IPS DF 4.7 (cell line): ENCODE measurements around the gene GCK.

ENCODE experiments used
- DNase-seq: peaks from one replicate; pipeline ENCODE4 v3.0.0-alpha.2; 2013; ENCODE audit warnings: low spot score; ENCODE audit errors: extremely low read depth

Gene GCK

DNA sequence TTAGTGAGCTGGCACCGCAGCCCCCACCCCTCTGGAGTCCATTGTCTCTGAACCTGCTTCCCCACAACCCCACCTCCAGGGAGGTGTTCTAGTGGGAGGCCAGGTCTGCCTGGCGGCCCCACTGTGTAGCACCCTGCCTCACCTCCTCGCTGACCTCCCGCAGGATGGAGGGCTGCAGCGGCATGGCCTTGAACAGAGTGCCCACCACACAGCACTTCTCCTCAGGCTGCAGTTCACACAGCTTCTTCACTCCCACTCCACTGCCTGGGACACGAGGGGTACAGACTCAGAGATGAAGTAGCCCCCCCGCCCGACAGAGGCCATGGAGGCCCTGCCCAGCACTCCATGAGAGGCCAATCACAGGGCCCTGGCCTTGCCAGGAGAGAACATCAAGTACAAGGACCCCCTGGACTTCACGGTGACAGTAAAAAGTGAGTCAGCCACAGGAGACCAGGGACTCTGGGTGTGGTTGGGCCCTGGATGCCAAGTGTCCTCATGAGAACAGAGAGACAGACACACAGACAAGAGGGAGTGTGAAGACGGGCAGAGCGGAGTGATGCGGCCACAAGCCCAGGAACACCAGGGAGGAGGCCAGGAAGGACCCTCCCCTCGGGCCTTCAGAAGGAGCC lies 71.3 kb downstream of the GCK start:
- DNase-seq: no peak

DNA sequence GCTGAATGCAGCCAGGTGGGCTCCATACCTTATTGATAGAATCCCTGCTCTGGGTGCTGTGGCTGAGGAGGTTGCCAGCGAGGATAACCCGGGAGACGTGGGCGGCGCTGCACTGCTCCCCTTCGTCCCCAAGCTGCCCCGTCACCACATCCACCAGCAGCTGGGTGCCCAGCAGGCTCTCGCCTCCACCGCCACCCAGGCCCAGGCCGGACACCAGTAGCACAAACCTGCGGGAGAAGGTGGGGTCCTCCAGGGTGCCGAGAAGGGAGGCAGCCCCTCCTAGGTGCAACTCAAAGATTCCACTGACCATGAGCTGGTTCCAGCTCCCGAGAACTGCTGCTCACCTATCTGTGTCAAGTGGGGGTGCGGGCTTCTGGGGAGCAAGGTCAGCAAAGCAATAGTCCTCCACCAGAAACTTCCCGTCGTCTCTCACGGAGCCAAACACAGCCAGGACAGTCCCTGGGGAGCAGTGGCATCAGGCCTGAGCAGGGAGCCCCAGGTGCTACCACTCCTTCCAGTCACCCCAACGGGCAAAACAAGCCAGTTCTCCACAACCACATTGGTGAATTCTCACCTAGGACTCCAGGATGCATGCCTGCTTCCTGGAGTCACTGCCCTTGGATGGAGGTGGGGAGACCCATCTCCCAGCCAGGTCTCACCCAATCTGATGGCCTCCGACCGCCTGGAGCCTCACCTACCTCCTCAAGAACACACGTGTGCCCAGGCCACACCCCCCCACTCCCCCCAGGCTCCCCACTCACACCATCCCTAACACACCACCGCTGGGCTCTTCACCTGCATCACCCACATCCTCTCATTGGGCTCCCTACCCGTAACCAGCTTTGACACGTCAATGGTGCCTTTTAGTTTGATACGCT lies 72.2 kb downstream of the GCK start:
- DNase-seq: no peak

DNA sequence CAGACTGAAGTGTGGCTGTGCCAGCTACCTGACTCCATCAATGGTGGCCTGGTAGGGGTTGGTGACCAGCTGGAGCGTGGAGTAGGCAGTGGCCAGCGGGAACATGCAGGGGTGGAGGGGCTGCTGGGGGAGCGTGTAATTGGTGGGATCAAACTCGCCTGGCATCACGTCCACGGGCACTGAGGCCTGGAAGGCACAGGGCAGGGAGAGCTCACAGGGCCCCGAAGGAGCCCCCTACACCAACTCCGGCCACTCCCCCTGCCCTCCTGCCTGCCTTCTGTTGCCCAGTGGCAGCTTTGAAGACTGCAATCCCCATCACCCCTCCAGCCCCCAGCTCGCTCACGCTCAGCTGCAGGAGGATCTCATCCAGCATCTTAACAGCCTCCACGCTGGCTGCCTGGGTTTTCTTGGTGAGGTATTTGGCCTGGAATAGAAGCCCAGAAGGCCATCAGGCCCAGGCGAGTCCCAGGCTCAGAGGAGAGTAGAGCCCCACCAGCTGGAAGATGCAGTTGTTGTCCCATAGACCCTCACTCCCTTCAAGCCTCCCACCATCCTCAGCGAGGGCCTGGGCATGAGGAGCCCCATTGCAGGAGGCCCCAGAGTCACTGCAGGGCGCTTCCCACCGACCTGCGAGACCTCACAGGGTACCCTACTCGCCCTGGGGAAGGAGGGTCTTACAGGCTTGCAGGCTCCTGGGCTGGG lies 73.0 kb downstream of the GCK start:
- DNase-seq: no peak

DNA sequence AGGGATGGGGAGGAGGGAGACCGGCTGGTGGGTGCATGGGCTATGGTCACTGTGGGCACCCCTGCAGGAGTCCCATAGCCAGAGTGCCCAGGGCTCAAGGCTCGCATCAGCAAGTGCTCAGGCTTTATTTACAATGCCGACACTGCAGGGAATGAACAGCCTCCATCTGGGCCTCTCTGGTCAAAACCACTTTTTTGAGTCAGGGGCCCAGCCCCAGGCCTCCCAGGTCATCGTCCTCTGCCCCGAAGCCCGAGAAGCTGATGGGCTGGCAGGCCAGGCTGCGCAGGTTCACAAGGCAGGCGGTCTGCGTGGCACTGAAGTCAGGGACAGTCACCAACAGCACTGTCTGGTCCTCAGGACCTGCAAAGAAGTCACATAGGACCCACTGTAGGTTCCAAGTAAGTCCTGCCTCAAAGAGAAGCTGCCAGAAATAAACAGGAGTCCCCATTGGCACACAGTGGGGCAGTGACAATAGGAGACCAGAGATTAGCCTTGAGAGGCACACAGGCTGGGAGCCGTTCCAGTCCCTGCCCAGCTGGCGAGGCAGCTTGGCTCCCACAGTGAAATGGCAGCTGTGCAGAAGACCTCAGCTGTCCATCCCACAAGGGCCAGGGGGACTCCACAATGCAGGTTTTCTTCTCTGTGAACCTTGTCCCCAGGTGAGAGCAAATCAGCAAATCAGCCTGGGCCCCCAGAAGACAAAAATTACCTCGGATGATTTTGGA lies 74.5 kb downstream of the GCK start:
- no peak for DNase-seq

DNA sequence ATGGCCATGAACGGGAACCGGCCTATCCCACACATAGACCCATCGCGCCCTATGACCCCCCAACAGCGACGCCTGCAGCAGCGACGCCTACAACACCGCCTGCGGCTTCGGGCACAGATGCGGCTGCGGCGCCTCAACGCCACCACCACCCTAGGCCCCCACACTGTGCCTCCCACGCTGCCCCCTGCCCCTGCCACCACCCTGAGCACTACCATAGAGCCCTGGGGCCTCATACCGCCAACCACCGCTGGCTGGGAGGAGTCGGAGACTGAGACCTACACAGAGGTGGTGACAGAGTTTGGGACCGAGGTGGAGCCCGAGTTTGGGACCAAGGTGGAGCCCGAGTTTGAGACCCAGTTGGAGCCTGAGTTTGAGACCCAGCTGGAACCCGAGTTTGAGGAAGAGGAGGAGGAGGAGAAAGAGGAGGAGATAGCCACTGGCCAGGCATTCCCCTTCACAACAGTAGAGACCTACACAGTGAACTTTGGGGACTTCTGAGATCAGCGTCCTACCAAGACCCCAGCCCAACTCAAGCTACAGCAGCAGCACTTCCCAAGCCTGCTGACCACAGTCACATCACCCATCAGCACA lies 75.4 kb downstream of the GCK start:
- no peak for DNase-seq

DNA sequence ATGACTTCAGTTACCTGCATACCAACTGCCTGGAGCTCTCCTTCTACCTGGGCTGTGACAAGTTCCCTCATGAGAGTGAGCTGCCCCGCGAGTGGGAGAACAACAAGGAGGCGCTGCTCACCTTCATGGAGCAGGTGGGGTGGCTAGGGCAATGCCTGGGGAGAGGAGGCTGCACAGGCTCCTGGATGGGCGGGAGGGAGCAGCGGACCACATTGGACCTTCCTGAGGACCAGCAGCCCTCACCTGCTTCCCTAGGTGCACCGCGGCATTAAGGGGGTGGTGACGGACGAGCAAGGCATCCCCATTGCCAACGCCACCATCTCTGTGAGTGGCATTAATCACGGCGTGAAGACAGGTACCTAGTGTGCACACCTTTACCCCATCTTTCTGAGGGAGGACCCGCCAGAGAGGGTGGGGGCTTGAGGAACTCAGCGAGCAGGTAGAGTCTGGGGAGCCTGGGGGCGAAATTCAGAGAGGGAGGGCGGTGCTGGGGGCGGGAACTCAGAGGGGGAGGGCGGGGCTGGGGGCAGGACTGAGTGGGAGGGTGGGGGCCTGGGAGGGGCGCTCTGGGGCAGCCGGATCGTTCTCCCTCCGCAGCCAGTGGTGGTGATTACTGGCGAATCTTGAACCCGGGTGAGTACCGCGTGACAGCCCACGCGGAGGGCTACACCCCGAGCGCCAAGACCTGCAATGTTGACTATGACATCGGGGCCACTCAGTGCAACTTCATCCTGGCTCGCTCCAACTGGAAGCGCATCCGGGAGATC lies 76.1 kb downstream of the GCK start:
- DNase-seq: no peak

DNA sequence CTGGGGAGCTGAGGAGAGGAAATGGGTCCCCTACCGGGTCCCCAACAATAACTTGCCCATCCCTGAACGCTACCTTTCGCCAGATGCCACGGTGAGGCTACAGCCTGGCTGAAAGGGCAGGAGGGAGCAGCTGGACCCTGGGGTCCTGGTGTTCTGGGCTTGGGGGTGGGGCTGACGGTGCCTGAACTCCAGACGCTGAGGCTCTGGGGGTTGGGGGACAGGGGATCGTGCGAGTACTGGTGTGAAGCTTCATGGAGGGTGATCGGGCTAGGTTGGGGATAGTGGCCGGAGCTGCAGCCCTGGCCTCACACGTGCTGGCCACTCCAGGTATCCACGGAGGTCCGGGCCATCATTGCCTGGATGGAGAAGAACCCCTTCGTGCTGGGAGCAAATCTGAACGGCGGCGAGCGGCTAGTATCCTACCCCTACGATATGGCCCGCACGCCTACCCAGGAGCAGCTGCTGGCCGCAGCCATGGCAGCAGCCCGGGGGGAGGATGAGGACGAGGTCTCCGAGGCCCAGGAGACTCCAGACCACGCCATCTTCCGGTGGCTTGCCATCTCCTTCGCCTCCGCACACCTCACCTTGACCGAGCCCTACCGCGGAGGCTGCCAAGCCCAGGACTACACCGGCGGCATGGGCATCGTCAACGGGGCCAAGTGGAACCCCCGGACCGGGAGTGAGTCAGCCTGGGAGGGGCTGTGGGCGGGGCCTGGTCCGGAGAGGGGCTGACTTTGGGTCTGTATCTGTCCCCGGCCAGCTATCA lies 76.8 kb downstream of the GCK start:
- DNase-seq: no peak

DNA sequence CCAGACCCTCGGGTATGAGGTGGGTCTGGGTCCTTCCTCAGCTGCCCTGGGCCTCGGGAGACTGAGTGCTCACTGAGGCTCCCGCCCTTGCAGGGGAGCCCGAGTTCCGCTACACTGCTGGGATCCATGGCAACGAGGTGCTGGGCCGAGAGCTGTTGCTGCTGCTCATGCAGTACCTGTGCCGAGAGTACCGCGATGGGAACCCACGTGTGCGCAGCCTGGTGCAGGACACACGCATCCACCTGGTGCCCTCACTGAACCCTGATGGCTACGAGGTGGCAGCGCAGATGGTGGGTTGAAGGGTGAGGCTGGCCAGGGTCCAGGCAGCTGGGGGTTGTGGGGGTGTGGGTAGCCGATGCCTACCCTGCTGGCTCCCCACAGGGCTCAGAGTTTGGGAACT lies 77.5 kb downstream of the GCK start:
- no peak for DNase-seq

DNA sequence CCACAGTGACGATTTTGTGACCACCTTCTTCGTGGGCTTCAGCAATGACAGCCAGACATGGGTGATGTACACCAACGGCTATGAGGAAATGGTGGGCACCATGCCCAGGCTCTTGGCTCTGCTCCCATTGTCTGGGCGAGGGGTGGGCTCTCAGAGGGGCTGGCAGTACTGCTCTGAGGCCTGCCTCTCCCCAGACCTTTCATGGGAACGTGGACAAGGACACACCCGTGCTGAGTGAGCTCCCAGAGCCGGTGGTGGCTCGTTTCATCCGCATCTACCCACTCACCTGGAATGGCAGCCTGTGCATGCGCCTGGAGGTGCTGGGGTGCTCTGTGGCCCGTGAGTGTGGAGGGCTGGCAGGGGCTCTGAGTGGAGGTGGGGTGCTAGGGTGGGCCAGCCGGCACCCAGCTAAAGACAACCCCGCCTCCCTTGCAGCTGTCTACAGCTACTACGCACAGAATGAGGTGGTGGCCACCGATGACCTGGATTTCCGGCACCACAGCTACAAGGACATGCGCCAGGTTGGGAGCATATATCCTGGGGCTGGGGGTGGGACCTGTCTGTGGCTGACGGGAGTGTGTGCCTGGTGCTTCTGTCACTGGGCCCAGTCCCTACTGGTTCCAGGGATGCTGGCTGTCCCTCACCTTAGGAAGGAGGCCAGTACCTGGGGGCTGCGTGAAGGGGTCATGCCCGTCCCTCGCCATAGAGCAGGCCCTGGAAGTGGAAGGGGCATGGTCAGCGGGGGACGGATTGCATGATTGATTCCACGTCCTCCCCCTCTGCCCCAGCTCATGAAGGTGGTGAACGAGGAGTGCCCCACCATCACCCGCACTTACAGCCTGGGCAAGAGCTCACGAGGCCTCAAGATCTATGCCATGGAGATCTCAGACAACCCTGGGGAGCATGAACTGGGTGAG lies 78.3 kb downstream of the GCK start:
- no peak for DNase-seq

DNA sequence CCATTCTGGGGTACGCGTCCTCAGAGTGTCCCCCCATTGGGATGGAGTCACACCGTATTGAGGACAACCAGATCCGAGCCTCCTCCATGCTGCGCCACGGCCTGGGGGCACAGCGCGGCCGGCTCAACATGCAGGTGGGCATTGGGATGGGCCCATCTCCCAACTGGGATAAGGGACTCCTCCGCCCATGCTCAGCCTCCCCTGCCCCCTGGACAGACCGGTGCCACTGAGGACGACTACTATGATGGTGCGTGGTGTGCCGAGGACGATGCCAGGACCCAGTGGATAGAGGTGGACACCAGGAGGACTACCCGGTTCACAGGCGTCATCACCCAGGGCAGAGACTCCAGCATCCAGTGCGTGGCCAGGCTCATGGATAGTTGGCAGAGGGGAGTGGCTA lies 79.2 kb downstream of the GCK start:
- DNase-seq: no peak

DNA sequence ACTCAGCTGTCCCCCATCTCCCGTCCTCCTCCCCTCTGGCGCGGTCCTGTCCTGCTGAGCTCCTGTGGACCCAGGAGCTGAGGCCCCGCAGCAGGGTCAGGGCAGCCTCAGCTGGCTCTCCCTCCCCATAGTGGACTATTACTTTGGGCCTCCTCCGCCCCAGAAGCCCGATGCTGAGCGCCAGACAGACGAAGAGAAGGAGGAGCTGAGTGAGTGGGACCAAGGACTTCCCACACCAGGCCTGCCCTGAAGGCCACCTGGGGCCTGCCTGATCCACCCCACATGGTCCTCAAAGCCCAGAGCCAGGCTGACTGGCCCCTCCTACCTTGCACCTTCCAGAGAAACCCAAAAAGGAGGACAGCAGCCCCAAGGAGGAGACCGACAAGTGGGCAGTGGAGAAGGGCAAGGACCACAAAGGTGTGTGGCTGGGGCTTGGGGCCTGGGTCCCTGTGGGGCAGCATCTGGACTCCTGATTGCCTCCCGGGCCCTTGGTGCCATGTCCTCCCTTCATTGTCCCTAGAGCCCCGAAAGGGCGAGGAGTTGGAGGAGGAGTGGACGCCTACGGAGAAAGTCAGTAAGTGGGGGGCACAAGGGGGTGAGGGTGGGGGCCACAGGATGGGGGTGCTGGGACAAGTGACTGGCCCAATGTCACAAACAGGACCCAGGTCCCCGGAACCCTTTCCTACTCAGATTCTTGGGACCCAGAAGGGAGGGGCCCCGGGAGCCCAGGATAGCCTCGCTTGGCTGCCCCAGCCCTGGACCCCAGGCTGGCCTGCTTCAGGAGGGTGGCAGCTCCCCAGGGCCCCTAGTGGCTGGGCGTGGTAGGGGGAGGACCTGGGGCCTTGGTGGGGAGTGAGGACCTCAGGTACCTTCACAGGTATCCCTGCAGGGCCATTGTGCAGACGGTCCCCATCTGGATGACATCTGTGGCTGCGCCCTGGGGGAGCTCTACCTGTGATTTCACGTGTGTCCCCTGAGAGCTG lies 80.2 kb downstream of the GCK start:
- no peak for DNase-seq

DNA sequence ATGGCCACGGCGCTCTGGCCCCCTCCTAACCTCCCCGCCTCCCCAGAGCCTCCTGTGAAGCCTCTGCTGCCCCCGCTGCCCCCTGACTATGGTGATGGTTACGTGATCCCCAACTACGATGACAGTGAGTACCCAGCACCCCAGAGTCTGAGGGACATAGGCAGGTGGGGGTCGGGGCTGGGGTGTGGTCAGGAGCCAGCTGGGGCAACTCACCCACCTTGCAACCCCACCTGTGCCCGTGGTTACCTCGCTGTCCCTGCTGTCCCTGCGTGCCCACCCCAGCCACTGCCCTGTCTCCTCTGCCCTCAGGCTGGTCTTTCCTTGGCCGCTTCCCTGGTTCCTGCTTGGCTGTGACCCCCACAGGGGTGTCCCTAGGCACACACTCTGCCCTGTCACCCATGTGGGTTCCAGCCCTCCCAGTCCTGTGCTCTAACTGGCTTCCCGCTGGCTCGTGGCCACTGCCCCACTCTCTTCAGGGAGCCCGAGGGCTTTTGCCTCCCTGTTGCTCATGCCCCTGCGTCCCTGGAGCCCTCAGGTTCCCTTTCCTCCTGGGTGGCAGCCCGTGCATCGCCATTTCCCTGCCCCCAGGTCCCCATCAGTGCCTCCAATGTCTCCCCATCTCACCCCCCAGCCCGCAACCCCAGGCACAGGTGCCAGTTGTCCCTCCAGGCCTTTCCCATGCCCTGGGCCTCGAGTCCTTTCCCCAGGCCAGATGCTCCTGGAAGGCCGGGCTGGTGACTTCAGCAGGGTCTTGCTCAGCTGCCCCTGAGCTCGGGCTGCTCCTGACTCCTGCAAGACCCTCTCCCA lies 81.1 kb downstream of the GCK start:
- DNase-seq: no peak

DNA sequence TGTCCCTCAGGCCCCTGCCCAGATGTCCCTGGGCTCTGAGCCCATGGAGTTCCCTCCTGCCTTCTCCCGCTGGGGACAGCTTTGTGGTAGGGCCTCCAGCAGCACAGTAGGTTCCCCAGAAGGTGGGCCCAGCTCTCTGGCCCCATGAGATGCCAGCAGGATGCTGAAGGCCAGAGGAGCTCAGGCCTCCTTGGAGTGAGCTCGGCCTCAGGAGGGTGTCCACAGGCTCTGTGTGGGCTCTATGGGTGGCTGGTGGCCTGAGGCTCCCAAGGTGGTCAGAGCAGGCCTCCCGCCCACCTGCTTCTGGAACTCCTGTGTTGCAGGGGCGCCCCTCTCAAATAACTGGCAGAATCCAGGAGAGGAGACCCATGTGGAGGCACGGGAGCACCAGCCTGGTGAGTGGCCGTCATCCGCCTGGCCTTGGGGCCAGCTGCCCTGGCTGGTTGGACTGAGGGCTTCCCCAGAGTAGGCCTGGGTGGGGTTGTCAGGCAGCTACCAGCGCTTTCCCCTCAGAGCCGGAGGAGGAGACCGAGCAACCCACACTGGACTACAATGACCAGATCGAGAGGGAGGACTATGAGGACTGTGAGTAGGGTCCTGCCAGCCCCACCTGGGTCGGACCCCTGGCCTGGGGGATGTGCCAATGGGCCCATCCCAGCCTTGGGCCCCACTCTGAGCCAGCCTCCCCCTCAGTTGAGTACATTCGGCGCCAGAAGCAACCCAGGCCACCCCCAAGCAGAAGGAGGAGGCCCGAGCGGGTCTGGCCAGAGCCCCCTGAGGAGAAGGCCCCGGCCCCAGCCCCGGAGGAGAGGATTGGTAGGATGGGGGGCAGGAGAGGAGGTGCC lies 81.9 kb downstream of the GCK start:
- DNase-seq: no peak

DNA sequence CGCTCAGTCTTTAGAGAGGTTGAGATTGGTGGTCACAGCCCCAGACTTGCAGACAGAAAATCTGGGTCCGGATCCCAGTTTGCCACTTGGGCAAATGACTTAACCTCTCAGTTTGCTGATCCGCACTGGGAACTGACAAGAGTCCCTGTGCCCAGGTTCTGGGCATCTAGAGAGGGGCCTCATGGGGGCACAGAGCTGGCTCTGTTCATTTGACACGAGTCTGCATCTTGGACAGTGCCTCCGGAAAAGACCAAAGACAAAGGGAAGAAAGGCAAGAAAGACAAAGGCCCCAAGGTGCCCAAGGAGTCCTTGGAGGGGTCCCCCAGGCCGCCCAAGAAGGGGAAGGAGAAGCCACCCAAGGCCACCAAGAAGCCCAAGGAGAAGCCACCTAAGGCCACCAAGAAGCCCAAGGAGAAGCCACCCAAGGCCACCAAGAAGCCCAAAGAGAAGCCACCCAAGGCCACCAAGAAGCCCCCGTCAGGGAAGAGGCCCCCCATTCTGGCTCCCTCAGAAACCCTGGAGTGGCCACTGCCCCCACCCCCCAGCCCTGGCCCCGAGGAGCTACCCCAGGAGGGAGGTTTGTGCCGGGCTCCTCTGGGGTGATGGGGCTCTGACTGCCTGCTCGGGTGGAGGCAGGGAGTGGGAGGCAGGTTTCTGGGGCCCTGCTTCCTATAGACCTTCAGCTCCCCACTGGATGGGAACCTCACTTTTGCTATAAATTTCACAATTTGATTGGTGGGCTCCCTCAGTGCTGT lies 82.8 kb downstream of the GCK start:
- no peak for DNase-seq

DNA sequence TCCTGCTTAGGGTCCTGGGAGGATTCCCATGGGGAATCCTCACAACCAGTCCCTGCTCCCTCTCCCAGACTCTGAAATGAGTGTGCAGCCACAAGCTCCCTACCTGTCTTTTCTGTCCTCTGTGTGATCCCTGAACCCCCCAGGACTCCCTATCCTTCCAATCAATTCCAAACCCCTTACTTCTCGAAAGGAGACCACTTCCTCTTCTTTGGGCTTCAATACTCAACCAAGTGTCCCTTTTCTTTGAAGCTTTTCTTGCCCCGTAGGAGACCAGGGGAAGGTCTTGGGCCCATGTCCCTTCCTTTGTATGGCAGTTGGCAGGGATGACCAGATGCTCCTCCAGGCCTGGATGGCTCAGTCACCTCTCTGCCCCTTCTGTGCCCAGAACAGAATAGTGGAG lies 83.4 kb downstream of the GCK start:
- DNase-seq: no peak
